ENCODE measurements around the gene PKD1.

The PKD1 gene

GRCh38 chr16:2135770-2136490 is at the start of gene PKD1:
Gene PKD1 (minus strand): TSS chr16:2135898. CDS start chr16:2135689, 209 bp downstream.
- DNase-seq (ENCODE audit: low spot score), result peak; percentile 98

- DNase-seq (ENCODE audit: low spot score), result no peak
Measured at GRCh38 chr16:2184962-2185361, 49.3 kb upstream of the PKD1 start.

- DNase-seq (ENCODE audit: low spot score), result no peak
Measured at GRCh38 chr16:2184346-2184745, 48.6 kb upstream of the PKD1 start.

GRCh38 chr16:2183671-2184070 is 48.0 kb upstream of the PKD1 start:
- no peak for DNase-seq (ENCODE audit: low spot score)

DNA sequence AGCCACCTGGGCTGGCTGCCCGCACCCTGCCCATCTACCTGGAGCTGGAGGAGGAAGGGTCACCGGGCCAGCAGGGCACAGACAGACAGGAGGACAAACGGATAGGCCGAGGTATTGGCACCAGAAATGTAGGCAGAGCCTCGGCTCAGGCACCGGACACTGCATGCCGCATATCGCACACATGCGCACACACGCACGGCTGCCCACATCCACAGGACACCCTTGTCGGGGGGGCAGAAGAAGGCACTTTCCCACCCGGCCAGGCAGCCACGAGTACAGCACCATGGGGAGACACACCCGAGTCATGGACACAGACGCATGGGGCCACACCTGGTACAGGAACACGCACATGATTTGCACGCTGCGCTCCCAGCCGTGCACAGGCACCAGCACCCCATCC is 46.3 kb upstream of the PKD1 start:
- DNase-seq (ENCODE audit: low spot score), result no peak

- DNase-seq (ENCODE audit: low spot score), result no peak
Measured at GRCh38 chr16:2180962-2181923, 45.5 kb upstream of the PKD1 start.

- no peak for DNase-seq (ENCODE audit: low spot score)
Measured at GRCh38 chr16:2180461-2180860, 44.8 kb upstream of the PKD1 start.

DNA sequence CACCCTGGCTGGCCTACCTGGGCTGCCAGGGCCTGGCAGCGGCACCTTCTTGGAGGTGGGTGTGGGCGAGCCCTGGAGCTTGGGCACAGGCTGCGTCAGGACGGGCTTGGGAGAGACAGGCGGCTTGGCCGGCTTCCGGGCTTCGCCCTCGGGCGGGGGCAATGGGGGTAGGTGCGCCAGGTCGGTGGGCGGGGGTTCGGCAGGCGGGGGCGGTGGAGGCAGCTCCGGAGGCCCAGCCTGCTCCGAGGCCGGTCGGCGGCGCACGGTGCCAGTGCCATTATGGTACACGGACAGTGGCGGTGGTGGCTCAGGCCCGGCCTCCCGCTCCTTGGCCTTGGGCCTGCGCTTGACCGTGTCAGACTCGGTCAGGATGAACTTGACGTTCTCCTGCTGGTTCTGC is 43.9 kb upstream of the PKD1 start:
- no peak for DNase-seq (ENCODE audit: low spot score)

- no peak for DNase-seq (ENCODE audit: low spot score)
Measured at GRCh38 chr16:2179107-2179501, 43.4 kb upstream of the PKD1 start.

DNA sequence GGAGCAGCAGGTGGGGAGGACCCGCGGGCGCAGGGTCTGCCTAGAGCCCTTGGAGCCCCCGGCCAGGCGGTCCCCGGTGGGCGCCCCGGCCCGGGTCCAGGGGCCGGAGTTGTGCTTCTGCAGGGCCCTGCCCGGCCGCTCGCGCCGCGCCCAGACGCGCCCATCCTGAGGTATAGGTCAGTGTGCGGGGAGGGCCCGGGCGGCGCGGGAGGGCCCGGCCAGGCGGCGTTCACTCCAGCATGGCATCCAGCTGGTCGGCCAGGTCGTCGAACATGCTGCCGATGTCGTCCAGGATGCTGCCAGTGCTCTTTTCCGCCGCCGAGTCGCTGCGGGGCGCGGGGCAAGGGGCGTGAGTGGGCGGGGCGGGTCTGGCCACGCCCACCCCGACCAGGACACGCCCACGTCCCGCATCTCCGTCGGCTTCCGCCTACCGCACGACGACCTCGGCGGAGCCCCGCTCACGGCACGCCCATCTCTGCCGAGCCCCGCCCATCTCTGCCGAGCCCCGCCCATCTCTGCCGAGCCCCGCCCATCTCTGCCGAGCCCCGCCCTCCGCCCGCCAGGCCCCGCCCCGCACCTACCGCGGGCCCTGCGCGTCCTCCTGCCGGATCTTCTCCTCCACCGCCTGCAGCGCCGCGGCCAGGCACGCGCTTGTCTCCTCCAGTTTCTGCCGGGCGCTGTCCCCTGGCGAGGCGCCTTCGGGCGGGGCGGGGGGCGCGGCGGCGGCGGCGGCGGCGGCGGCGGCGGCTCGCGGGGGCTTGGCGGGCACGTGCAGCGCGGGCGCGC is 42.8 kb upstream of the PKD1 start:
- DNase-seq (ENCODE audit: low spot score), result peak; percentile 49

DNA sequence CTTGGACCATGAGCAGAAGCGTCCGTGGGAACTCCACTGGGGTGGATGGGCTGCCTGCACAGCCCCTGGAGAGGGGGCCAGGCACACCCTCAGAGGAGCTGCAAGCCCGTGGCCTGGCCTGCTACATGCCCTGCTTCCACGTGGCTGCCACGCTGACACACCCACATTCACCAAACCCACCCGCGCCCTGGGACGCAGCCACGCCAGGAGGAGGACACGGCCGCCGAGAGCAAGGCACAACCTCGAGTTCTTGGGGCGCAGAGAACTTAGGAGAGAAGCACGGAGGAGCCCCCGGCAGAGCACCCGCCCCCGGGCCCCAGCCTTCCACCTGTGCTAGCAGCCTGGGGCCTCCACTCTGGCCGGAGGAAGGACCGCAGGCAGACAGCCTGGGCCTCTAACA is 41.9 kb upstream of the PKD1 start:
- DNase-seq (ENCODE audit: low spot score), result no peak

DNA sequence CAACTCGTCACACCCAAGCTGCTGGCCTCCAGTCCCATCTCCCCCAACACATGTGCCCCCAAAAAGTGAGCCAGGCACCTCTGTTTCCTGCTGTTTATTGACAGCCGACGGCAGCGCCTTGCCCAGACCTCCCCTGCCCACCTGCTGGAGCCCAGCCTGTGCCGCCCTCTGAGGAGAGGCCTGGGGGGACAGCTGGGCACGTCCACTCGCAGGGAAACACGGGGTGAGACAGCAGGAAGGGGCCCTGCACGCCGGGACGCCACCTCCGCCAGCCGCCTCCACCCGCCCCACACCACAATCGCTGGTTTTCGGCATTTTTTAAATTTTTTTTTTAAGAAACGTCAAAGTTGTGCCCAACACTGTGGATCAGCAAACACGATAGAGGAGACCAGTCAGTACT is 41.4 kb upstream of the PKD1 start:
- no peak for DNase-seq (ENCODE audit: low spot score)

GRCh38 chr16:2176047-2176446 is 40.3 kb upstream of the PKD1 start:
- DNase-seq (ENCODE audit: low spot score), result no peak

DNA sequence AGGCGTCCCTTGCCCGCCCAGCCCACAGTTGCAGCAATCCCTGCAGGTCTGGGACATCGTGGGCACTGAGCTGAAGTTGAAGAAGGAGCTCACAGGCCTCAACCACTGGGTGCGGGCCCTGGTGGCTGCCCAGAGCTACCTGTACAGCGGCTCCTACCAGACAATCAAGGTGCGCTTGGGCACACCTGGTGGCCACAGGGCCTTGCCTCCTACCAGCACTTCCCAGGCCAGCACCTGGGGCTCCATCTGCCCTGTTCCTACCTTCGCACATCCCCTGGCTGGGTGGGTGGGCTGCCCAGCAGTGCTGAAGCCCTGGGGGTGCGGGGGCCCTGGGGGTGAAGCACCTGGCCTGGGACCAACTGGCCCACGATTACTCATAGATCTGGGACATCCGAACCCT is 39.8 kb upstream of the PKD1 start:
- no peak for DNase-seq (ENCODE audit: low spot score)

DNA sequence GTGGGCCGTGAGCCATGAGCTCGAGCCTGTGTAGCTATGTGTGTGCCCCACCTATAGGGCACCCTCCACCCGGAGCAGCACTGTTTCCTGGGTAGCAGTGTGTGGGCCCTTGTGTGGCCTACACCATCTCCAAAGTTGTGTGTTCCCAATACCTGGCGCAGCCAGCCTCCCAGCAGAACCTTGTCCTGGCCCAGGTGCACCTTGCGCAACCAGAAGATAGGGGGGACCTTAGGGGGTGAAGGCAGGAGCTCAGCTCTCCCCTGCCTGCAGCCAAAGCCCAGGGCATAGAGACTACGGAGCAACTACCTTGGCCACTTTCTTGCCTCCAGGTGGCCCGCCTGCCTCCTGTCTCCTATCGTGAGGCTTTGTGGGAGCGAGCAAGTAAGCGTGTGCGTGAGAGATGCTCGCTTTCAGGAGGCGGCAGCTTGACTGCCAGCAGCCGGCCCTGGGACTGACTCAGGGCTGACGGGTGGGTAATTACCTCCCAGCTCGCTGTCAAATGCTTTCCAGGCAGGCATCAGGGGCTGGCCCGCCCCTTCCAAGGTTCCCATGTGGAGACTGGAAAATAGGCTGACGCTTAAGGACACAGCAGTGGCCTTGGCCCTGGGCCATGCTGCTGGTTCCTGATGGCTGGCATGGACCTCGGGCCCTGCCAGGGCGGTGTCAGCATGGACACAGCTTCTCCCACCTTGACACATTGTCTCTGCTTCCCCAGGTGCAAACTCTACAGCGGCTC is 38.9 kb upstream of the PKD1 start:
- DNase-seq (ENCODE audit: low spot score), result no peak

- no peak for DNase-seq (ENCODE audit: low spot score)
Measured at GRCh38 chr16:2173916-2174315, 38.2 kb upstream of the PKD1 start.

- DNase-seq (ENCODE audit: low spot score), result no peak
Measured at GRCh38 chr16:2173366-2173765, 37.7 kb upstream of the PKD1 start.

DNA sequence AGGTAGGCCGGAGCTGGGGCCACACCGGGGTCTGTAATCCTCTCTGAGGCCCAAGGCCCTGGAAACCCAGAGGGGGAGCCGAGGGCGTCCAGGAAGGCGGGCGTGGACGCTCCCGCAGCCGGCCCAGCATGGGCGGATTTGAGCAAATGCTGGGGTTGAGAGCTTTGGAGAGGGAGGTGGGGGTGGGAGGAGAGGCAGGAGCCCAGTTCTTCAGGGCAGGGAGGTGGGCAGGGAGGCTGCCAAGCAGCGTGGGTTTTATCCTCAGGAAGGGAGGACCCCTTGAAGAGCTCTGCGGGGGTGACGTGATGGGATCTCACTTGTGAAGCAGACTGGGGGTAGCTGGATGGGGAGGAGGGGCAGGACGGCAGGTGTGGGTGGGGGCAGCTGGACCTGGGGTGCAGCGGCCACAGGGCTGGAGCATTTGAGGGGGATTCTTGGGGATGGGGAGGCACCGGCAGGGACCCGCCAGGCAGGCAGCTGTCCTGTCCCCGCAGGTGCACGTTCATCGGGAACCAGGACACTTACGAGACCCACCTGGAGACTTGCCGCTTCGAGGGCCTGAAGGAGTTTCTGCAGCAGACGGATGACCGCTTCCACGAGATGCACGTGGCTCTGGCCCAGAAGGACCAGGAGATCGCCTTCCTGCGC is 37.1 kb upstream of the PKD1 start:
- no peak for DNase-seq (ENCODE audit: low spot score)

GRCh38 chr16:2171601-2172178 is 36.0 kb upstream of the PKD1 start:
- DNase-seq (ENCODE audit: low spot score), result no peak

- no peak for DNase-seq (ENCODE audit: low spot score)
Measured at GRCh38 chr16:2170587-2171435, 35.1 kb upstream of the PKD1 start.
